H9 (cell line): ENCODE data around the gene IL36G. TPM values are rescaled to one million over a fixed set of nuclear protein-coding genes. Genes with fewer than 3 reads are reported as not detected.

Experiments used
- DNase-seq: peaks from one replicate; pipeline ENCODE4 v3.0.0-alpha.2; 2017
- H2AFZ ChIP-seq: one replicate; pipeline ENCODE4 v1.6.1; 2013; ENCODE audit warnings: mild to moderate bottlenecking, low read length, control low read depth, moderate library complexity
- H2AK5ac ChIP-seq: 2 replicates; pipeline ENCODE4 v1.6.1; 2013; ENCODE audit warnings: low read length, control low read depth, mixed read lengths; ENCODE audit not compliant: insufficient read length
- H2BK120ac ChIP-seq: one replicate; pipeline ENCODE4 v1.6.1; 2013; ENCODE audit warnings: low read depth, mild to moderate bottlenecking, low read length, control low read depth, inconsistent platforms; ENCODE audit not compliant: poor library complexity, severe bottlenecking
- H2BK12ac ChIP-seq: 2 replicates; pipeline ENCODE4 v1.6.1; 2013; ENCODE audit warnings: low read length, control low read depth, mixed read lengths, low read depth; ENCODE audit not compliant: insufficient read length
- H2BK15ac ChIP-seq: 2 replicates; pipeline ENCODE4 v1.6.1; 2013; ENCODE audit warnings: low read depth, low read length, control low read depth
- H2BK20ac ChIP-seq: one replicate; pipeline ENCODE4 v1.6.1; 2013; ENCODE audit warnings: low read depth, mild to moderate bottlenecking, low read length, control low read depth, inconsistent platforms; ENCODE audit not compliant: poor library complexity, severe bottlenecking
- H2BK5ac ChIP-seq: 2 replicates; pipeline ENCODE4 v1.6.1; 2013; ENCODE audit warnings: low read length, control low read depth, mixed read lengths; ENCODE audit not compliant: insufficient read length
- H3K14ac ChIP-seq: 2 replicates; pipeline ENCODE4 v1.6.1; 2013; ENCODE audit warnings: low read length, control low read depth; ENCODE audit not compliant: insufficient read depth
- H3K18ac ChIP-seq: 2 replicates; pipeline ENCODE4 v1.6.1; 2013; ENCODE audit warnings: low read depth, mild to moderate bottlenecking, mixed read lengths, low read length, control low read depth; ENCODE audit not compliant: insufficient read length
- H3K23ac ChIP-seq: 2 replicates; pipeline ENCODE4 v1.6.1; 2013; ENCODE audit warnings: low read length, control low read depth, mixed read lengths, low read depth; ENCODE audit not compliant: insufficient read length
- H3K23me2 ChIP-seq: 2 replicates; pipeline ENCODE4 v1.6.1; 2013; ENCODE audit warnings: low read depth, mild to moderate bottlenecking, mixed read lengths, low read length, control low read depth; ENCODE audit not compliant: insufficient read length, poor library complexity, severe bottlenecking
- H3K27ac ChIP-seq: 2 replicates; pipeline ENCODE4 v1.5.1; 2013; ENCODE audit warnings: low read length, control low read depth, mixed read lengths, low read depth; ENCODE audit not compliant: insufficient read length
- H3K27me3 ChIP-seq: 2 replicates; pipeline ENCODE4 v1.6.1; 2013; ENCODE audit warnings: low read length, control low read depth, inconsistent platforms; ENCODE audit not compliant: insufficient read depth
- H3K4ac ChIP-seq: 2 replicates; pipeline ENCODE4 v1.6.1; 2013; ENCODE audit warnings: low read depth, mild to moderate bottlenecking, control low read depth, inconsistent platforms, low read length, moderate library complexity
- H3K4me1 ChIP-seq: 2 replicates; pipeline ENCODE4 v1.6.1; 2013; ENCODE audit warnings: low read length, control low read depth, inconsistent platforms; ENCODE audit not compliant: insufficient read depth
- H3K4me2 ChIP-seq: 2 replicates; pipeline ENCODE4 v1.6.1; 2013; ENCODE audit warnings: low read length, control low read depth, mixed read lengths; ENCODE audit not compliant: insufficient read length, insufficient read depth
- H3K56ac ChIP-seq: 2 replicates; pipeline ENCODE4 v1.6.1; 2013; ENCODE audit warnings: low read depth, mild to moderate bottlenecking, mixed read lengths, low read length, control low read depth; ENCODE audit not compliant: insufficient read length
- H3K79me1 ChIP-seq: 2 replicates; pipeline ENCODE4 v1.6.1; 2013; ENCODE audit warnings: low read depth, mild to moderate bottlenecking, moderate library complexity, low read length, control low read depth, inconsistent platforms; ENCODE audit not compliant: insufficient read depth, poor library complexity, severe bottlenecking
- H3K79me2 ChIP-seq: 2 replicates; pipeline ENCODE4 v1.6.1; 2013; ENCODE audit warnings: low read length, control low read depth, inconsistent platforms; ENCODE audit not compliant: insufficient read depth
- H3K9ac ChIP-seq: 2 replicates; pipeline ENCODE4 v1.6.1; 2013; ENCODE audit warnings: low read length, control low read depth, mixed read lengths; ENCODE audit not compliant: insufficient read length; ENCODE audit errors: extremely low read depth
- H3K9me3 ChIP-seq: one replicate; pipeline ENCODE4 v1.6.1; 2013; ENCODE audit warnings: low read depth, low read length, inconsistent platforms; ENCODE audit not compliant: control insufficient read depth
- H3T11ph ChIP-seq: one replicate; pipeline ENCODE4 v1.6.1; 2013; ENCODE audit warnings: mild to moderate bottlenecking, low read length, control low read depth, inconsistent platforms
- H4K20me1 ChIP-seq: one replicate; pipeline ENCODE4 v1.6.1; 2013; ENCODE audit not compliant: control insufficient read depth, insufficient read length, insufficient read depth
- H4K5ac ChIP-seq: 2 replicates; pipeline ENCODE4 v1.6.1; 2013; ENCODE audit warnings: low read depth, mild to moderate bottlenecking, mixed read lengths, low read length, control low read depth; ENCODE audit not compliant: insufficient read length
- H4K8ac ChIP-seq: replicated peaks from 2 replicates; pipeline ENCODE4 v1.6.1; 2013; ENCODE audit warnings: low read length, control low read depth, mixed read lengths, low read depth; ENCODE audit not compliant: insufficient read length
- H4K91ac ChIP-seq: 2 replicates; pipeline ENCODE4 v1.6.1; 2013; ENCODE audit warnings: low read depth, mild to moderate bottlenecking, moderate library complexity, mixed read lengths, low read length, control low read depth; ENCODE audit not compliant: insufficient read length
- H3K27ac Mint-ChIP-seq, 3 experiments: 2 replicates in 2 of 3; 3 replicates in 1 of 3; pipeline ENCODE4 v1.8.0; 2020 to 2021; ENCODE audit warnings: mixed read lengths in 3 of 3, mild to moderate bottlenecking in 1 of 3, moderate library complexity in 1 of 3
- H3K27me3 Mint-ChIP-seq: 2 replicates; pipeline ENCODE4 v1.8.0; 2021; ENCODE audit warnings: low read depth, mild to moderate bottlenecking, moderate library complexity, mixed read lengths
- H3K36me3 Mint-ChIP-seq, 3 experiments: 2 replicates in 2 of 3; 3 replicates in 1 of 3; pipeline ENCODE4 v1.8.0; 2020 to 2021; ENCODE audit warnings: low read depth in 3 of 3, mixed read lengths in 3 of 3; ENCODE audit not compliant: insufficient read depth in 1 of 3
- H3K4me1 Mint-ChIP-seq, 2 experiments: 2 replicates each; pipeline ENCODE4 v1.8.0; 2020; ENCODE audit warnings: mixed read lengths in 2 of 2
- H3K4me3 Mint-ChIP-seq, 2 experiments: 2 replicates in 1 of 2; 3 replicates in 1 of 2; pipeline ENCODE4 v1.8.0; 2020 to 2021; ENCODE audit warnings: mild to moderate bottlenecking in 2 of 2, mixed read lengths in 2 of 2, moderate library complexity in 1 of 2
- H3K9me3 Mint-ChIP-seq, 2 experiments: 2 replicates in 1 of 2; 3 replicates in 1 of 2; pipeline ENCODE4 v1.8.0; 2020; ENCODE audit warnings: mild to moderate bottlenecking in 2 of 2, mixed read lengths in 2 of 2, moderate library complexity in 1 of 2
- CTCF ChIP-seq: fragments of 200-600 bp; sonication (generic); conservative IDR thresholded peaks from 3 replicates; pipeline ENCODE4 v1.8.0; 2021; ENCODE audit warnings: antibody characterized with exemption, mild to moderate bottlenecking
- WGBS: extraction: QIAGEN DNeasy Blood & Tissue Kit; methylation state at CpG from one replicate; pipeline ENCODE4 v1.1.7; 2013; ENCODE audit warnings: missing lambda C conversion rate, low lambda C conversion rate, mixed read lengths; ENCODE audit not compliant: insufficient read length; ENCODE audit errors: extremely low coverage; 5-methylcytosine and 5-hydroxymethylcytosine counted together
- total RNA-seq: library from RNA; stranded (reverse); gene quantifications from 2 replicates; pipeline ENCODE4 v1.2.1, GENCODE V29; 2021

IL36G gene
- total RNA-seq, 1 experiment from 2014 or later, result not detected

- Histone ChIP-seq H3K79me2 (no peaks in the 10 kb centered on the region), H2BK120ac (no peak overlapping the region), H3K79me1 (no peaks in the 10 kb centered on the region), H3K23ac (no peak overlapping the region), H3K4me1 (no peaks in the 10 kb centered on the region), H2BK12ac (no peak overlapping the region), H3K18ac (no peak overlapping the region), H2BK20ac (no peak overlapping the region), H2AK5ac (no peak overlapping the region), H4K20me1 (no peaks in the 10 kb centered on the region), H4K5ac (no peak overlapping the region), H3K56ac (no peak overlapping the region), H3T11ph (no peak overlapping the region), H3K4ac (no peak overlapping the region), H3K4me2 (no peak overlapping the region), H3K9ac (no peak overlapping the region), H4K8ac (no peak overlapping the region), H2BK15ac (no peak overlapping the region), H3K27me3 (no peaks in the 10 kb centered on the region), H3K23me2 (no peaks in the 10 kb centered on the region), H3K14ac (no peak overlapping the region), H3K27ac (no peak overlapping the region), H3K9me3 (no peaks in the 10 kb centered on the region), H2AFZ (no peak overlapping the region), H2BK5ac (no peak overlapping the region), H4K91ac (no peak overlapping the region)
- H3K27ac Mint-ChIP-seq, result no peak overlapping the region
- no peak for DNase-seq
- peaks cover 39% of the 10 kb centered on the region for H3K27me3 Mint-ChIP-seq
- peaks cover 19 to 64% of the 10 kb centered on the region in 2 experiments for H3K9me3 Mint-ChIP-seq
- H3K4me3 Mint-ChIP-seq, result no peak overlapping the region
- no peaks in the 10 kb centered on the region for H3K36me3 Mint-ChIP-seq
- no peak for TF ChIP-seq CTCF
- WGBS, result no CpG with 5 or more reads among the region's 3 CpGs
- no peaks in the 10 kb centered on the region for H3K4me1 Mint-ChIP-seq
Observed at GRCh38 chr2:113013336-113013661, 35.5 kb downstream of the IL36G start.
